WTC11 (cell line): ENCODE results near the gene AKAP9. TPM values are rescaled to one million over a fixed set of nuclear protein-coding genes. Genes with fewer than 3 reads are reported as not detected.

Experiments used
- ATAC-seq: fragments of 200-7000 bp; cut with Tn5 transposase; 2 replicates; pipeline ENCODE4 v1.10.0; 2021; ENCODE audit warnings: mild to moderate bottlenecking, moderate library complexity
- CTCF ChIA-PET: fragments of 300-600 bp; sonication (Branson Sonifier 250); formaldehyde crosslinking; loops from one replicate; lab custom pipeline; 2021; ENCODE audit warnings: antibody characterized with exemption; lab: Charles Lee
- POLR2A ChIA-PET: fragments of 350-600 bp; sonication (Branson Sonifier 250); formaldehyde crosslinking; loops from one replicate; lab custom pipeline; 2021; ENCODE audit warnings: antibody characterized with exemption; lab: Charles Lee
- DNase-seq: peaks from one replicate; pipeline ENCODE4 v3.0.0; 2021; ENCODE audit warnings: low spot score
- H3K27ac Mint-ChIP-seq: 2 replicates; pipeline ENCODE4 v1.8.0; 2021; ENCODE audit warnings: mixed read lengths
- H3K27me3 Mint-ChIP-seq: 2 replicates; pipeline ENCODE4 v1.8.0; 2021; ENCODE audit warnings: low read depth, mild to moderate bottlenecking, moderate library complexity, mixed read lengths
- H3K36me3 Mint-ChIP-seq: 2 replicates; pipeline ENCODE4 v1.8.0; 2021; ENCODE audit warnings: mixed read lengths
- H3K4me1 Mint-ChIP-seq: 2 replicates; pipeline ENCODE4 v1.8.0; 2022; ENCODE audit warnings: mixed read lengths
- H3K4me3 Mint-ChIP-seq: 2 replicates; pipeline ENCODE4 v1.8.0; 2021; ENCODE audit warnings: mild to moderate bottlenecking, moderate library complexity, mixed read lengths
- H3K9me3 Mint-ChIP-seq: 2 replicates; pipeline ENCODE4 v1.8.0; 2021; ENCODE audit warnings: mixed read lengths
- IRF1 ChIP-seq: sonication (generic); formaldehyde crosslinking; IDR thresholded peaks from 2 replicates; pipeline ENCODE4 v1.8.0; 2023; ENCODE audit warnings: missing genetic modification reagents
- NFE2L1 ChIP-seq: sonication (generic); formaldehyde crosslinking; IDR thresholded peaks from 2 replicates; pipeline ENCODE4 v1.8.1; 2023; ENCODE audit warnings: missing genetic modification reagents
- NR2C2 ChIP-seq: sonication (generic); formaldehyde crosslinking; IDR thresholded peaks from 2 replicates; pipeline ENCODE4 v1.8.0; 2022; ENCODE audit warnings: mild to moderate bottlenecking, missing genetic modification reagents
- SP1 ChIP-seq: sonication (generic); formaldehyde crosslinking; conservative IDR thresholded peaks from 2 replicates; pipeline ENCODE4 v1.8.1; 2022; ENCODE audit warnings: missing genetic modification reagents
- ZNF281 ChIP-seq: sonication (generic); formaldehyde crosslinking; IDR thresholded peaks from 2 replicates; pipeline ENCODE4 v1.8.0; 2023; ENCODE audit warnings: mild to moderate bottlenecking, missing genetic modification reagents
- ZNF396 ChIP-seq: fragments of 250-450 bp; sonication (Bioruptor Pico); IDR thresholded peaks from 2 replicates; pipeline ENCODE4 v1.8.0; 2021; ENCODE audit warnings: mild to moderate bottlenecking, moderate library complexity, borderline replicate concordance
- ZNF416 ChIP-seq: fragments of 250-450 bp; sonication (Bioruptor Pico); IDR thresholded peaks from 2 replicates; pipeline ENCODE4 v1.9.0; 2021; ENCODE audit warnings: mild to moderate bottlenecking, inconsistent platforms
- total RNA-seq: library from RNA; stranded (reverse); gene quantifications from 3 replicates; pipeline ENCODE4 v1.2.3, GENCODE V29; 2021
- TF ChIP-seq, protein P1 (sequence below): sonication (generic); formaldehyde crosslinking; IDR thresholded peaks from 2 replicates; pipeline ENCODE4 v1.8.1; 2022; ENCODE audit warnings: missing genetic modification reagents, borderline replicate concordance
- TF ChIP-seq, protein P2 (sequence below): sonication (generic); formaldehyde crosslinking; IDR thresholded peaks from 2 replicates; pipeline ENCODE4 v1.8.0; 2022; ENCODE audit warnings: mild to moderate bottlenecking, missing genetic modification reagents
- TF ChIP-seq, protein P3 (sequence below): sonication (generic); formaldehyde crosslinking; IDR thresholded peaks from 2 replicates; pipeline ENCODE4 v1.8.0; 2022; ENCODE audit warnings: mild to moderate bottlenecking, missing genetic modification reagents
- TF ChIP-seq, protein P4 (sequence below): fragments of 250-450 bp; sonication (Bioruptor Pico); IDR thresholded peaks from 2 replicates; pipeline ENCODE4 v1.9.0; 2021; ENCODE audit warnings: mild to moderate bottlenecking
- TF ChIP-seq, protein P5 (sequence below): fragments of 250-450 bp; sonication (Bioruptor Pico); IDR thresholded peaks from 2 replicates; pipeline ENCODE4 v1.8.0; 2021; ENCODE audit warnings: mild to moderate bottlenecking

AKAP9 gene
- total RNA-seq, 1 experiment from 2014 or later: 35.2 TPM

DNA sequence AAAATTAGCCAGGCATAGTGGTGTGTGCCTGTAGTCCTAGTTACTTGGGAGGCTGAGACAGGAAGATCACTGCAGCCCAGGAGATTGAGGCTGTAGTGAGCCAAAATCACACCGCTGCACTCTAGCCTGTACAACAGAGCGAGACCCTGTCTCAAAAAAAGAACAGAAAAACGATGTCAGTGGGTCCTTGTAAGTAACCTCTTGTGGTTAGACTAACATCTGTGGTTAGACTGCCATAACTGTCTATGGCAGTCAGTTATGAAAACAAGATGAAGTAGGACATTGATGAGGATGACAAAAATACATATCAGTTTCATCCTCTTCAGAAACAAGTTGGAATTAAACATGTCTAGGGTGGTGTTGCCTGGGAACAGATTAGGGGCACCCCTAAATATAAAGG lies 53.3 kb downstream of the AKAP9 start:
- Mint-ChIP-seq H3K27me3 (no peaks in the 10 kb centered on the region; the same call in 1 of the 2 replicates), H3K36me3 (peaks cover 28% of the 10 kb centered on the region), H3K4me3 (no peak overlapping the region), H3K27ac (no peak overlapping the region), H3K9me3 (peaks cover 4% of the 10 kb centered on the region), H3K4me1 (no peaks in the 10 kb centered on the region)
- POLR2A ChIA-PET: no interaction called here
- no peak for DNase-seq
- no peak for ATAC-seq
- CTCF ChIA-PET: no interaction called here
- TF ChIP-seq, protein P1, sequence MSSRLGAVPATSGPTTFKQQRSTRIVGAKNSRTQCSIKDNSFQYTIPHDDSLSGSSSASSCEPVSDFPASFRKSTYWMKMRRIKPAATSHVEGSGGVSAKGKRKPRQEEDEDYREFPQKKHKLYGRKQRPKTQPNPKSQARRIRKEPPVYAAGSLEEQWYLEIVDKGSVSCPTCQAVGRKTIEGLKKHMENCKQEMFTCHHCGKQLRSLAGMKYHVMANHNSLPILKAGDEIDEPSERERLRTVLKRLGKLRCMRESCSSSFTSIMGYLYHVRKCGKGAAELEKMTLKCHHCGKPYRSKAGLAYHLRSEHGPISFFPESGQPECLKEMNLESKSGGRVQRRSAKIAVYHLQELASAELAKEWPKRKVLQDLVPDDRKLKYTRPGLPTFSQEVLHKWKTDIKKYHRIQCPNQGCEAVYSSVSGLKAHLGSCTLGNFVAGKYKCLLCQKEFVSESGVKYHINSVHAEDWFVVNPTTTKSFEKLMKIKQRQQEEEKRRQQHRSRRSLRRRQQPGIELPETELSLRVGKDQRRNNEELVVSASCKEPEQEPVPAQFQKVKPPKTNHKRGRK (CRISPR knock-in tag): no peak
- TF ChIP-seq SP1 (CRISPR knock-in tag) (no peak), NR2C2 (no peak), IRF1 (CRISPR knock-in tag) (no peak), ZNF281 (CRISPR knock-in tag) (no peak), ZNF396 (CRISPR knock-in tag) (no peak), ZNF416 (CRISPR knock-in tag) (no peak), NFE2L1 (no peak)
- TF ChIP-seq, protein P2, sequence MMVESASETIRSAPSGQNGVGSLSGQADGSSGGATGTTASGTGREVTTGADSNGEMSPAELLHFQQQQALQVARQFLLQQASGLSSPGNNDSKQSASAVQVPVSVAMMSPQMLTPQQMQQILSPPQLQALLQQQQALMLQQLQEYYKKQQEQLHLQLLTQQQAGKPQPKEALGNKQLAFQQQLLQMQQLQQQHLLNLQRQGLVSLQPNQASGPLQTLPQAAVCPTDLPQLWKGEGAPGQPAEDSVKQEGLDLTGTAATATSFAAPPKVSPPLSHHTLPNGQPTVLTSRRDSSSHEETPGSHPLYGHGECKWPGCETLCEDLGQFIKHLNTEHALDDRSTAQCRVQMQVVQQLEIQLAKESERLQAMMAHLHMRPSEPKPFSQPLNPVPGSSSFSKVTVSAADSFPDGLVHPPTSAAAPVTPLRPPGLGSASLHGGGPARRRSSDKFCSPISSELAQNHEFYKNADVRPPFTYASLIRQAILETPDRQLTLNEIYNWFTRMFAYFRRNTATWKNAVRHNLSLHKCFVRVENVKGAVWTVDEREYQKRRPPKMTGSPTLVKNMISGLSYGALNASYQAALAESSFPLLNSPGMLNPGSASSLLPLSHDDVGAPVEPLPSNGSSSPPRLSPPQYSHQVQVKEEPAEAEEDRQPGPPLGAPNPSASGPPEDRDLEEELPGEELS (CRISPR knock-in tag): no peak
- TF ChIP-seq, protein P3, sequence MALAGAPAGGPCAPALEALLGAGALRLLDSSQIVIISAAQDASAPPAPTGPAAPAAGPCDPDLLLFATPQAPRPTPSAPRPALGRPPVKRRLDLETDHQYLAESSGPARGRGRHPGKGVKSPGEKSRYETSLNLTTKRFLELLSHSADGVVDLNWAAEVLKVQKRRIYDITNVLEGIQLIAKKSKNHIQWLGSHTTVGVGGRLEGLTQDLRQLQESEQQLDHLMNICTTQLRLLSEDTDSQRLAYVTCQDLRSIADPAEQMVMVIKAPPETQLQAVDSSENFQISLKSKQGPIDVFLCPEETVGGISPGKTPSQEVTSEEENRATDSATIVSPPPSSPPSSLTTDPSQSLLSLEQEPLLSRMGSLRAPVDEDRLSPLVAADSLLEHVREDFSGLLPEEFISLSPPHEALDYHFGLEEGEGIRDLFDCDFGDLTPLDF: no peak
- TF ChIP-seq, protein P4, sequence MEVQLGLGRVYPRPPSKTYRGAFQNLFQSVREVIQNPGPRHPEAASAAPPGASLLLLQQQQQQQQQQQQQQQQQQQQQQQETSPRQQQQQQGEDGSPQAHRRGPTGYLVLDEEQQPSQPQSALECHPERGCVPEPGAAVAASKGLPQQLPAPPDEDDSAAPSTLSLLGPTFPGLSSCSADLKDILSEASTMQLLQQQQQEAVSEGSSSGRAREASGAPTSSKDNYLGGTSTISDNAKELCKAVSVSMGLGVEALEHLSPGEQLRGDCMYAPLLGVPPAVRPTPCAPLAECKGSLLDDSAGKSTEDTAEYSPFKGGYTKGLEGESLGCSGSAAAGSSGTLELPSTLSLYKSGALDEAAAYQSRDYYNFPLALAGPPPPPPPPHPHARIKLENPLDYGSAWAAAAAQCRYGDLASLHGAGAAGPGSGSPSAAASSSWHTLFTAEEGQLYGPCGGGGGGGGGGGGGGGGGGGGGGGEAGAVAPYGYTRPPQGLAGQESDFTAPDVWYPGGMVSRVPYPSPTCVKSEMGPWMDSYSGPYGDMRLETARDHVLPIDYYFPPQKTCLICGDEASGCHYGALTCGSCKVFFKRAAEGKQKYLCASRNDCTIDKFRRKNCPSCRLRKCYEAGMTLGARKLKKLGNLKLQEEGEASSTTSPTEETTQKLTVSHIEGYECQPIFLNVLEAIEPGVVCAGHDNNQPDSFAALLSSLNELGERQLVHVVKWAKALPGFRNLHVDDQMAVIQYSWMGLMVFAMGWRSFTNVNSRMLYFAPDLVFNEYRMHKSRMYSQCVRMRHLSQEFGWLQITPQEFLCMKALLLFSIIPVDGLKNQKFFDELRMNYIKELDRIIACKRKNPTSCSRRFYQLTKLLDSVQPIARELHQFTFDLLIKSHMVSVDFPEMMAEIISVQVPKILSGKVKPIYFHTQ (CRISPR knock-in tag): no peak
- TF ChIP-seq, protein P5, sequence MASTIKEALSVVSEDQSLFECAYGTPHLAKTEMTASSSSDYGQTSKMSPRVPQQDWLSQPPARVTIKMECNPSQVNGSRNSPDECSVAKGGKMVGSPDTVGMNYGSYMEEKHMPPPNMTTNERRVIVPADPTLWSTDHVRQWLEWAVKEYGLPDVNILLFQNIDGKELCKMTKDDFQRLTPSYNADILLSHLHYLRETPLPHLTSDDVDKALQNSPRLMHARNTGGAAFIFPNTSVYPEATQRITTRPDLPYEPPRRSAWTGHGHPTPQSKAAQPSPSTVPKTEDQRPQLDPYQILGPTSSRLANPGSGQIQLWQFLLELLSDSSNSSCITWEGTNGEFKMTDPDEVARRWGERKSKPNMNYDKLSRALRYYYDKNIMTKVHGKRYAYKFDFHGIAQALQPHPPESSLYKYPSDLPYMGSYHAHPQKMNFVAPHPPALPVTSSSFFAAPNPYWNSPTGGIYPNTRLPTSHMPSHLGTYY (CRISPR knock-in tag): no peak
